GOT3 (cell line): ENCODE data around the gene FKBP1A.

Experiments
- DNase-seq: peaks from one replicate; lab custom pipeline; 2025; ENCODE audit warnings: mixed read lengths; lab: John Stamatoyannopoulos, UW

The FKBP1A gene

DNA sequence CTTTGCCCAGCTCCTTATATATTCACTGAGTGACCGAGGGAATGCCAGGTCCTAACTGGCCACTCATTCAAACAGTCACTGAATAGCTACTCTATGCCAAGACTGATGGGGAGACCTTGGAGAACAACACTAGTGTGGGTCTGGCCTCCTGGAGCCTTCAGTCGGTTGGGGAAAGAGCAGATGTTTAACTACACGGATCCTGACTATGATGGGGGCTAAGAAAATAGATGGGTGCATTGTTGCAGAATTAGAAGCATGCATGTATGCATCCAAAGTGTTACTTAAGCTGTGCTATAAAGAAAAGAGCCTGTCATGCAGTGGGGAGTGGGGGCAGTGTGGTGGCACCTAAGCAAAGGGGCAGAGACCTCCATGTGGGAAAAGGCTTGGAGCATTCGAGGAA lies 6.5 kb downstream of the FKBP1A start:
- DNase-seq, result no peak

GRCh38 chr20:1383623-1384404 lies 9.0 kb downstream of the FKBP1A start:
- DNase-seq, result no peak

GRCh38 chr20:1382670-1383069 lies 10.2 kb downstream of the FKBP1A start:
- no peak for DNase-seq

DNA sequence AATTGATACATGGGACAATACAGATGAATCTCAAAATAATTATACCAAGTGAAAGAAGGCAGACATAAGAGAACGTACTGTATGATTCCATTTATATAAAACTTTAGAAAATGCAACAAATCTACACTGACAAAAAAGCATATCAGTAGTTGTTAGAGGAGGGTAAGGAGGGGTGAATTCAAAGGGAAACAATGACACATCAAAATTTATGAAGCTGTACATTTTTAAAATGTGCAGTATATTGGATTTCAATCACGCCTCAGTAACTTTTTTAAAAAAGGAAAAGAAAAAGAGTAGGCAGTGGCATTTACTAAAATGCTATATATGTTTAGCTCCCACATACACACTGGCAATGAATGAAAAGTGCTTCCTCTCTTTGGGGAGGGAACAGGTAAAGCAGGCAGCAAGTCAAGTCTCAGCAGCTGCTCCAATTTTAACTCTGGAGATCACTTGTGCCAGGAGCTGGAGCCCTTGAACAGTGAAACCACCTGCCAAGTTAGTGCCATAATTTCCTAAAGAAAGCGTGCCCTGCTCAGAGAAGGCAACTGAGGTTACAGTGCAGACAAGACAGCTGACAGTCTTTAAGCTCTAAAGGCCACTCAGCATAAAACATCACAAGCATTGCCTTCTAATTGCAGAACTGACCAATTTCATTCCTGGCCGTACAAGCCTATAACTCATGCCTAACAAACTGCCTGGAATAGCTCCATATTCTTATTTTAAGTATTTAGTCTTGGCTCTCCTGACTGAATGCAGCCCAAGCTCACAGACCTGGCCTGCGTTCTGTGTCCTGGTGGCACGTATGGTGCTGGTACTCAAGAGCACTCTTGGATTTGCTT lies 10.9 kb downstream of the FKBP1A start:
- DNase-seq, result no peak

DNA sequence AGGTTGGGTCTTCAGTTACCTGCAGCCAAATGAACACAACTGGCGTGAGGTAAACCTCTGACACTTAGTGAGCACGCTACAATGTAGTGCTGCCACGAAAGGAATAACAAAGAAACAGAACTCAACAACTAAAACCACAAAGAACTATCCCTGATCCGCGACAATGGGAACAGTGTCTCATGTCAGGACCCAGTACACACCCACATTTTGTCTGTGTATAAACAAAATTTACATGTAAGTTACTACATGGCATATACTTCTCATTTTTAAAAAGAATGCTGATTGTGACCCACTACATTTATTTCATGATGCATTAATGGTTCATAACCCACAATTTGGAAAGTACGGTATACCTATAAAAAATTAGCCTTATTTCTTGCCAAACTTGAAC lies 14.1 kb downstream of the FKBP1A start:
- no peak for DNase-seq

DNA sequence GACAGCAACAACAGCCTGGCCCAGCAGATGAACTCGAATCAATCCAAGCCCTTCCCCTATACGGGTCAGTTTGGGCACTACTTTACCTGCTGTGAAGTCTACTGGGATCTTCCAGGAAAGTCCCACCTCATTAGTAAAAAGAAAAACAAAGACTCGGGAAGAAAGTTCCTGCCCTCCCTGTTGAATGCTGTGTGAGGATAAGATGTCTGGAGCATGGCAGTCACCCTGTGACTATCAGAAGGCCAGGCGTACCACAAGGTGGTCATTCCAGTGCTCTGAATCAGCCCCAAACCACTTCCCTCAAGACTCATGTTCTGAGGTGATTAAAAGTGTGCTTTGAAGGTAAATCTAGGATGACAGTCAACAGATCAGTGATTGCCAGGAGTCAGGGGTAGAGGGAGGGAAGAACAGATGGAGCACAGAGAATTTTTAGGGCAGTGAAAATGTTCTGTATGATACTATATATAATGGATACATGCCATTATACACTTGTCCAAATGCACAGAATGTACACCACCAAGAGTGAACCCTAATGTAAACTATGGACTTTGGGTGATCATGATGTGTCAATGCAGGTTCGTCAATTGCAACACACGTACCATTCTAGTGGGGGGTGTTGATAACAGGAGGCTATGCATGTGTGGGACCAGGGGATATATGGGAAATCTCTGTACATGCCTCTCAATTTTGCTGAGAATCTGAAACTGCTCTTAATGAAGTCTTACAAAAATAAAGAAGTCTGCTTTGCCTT lies 14.7 kb downstream of the FKBP1A start:
- DNase-seq, result no peak

- no peak for DNase-seq
Observed at GRCh38 chr20:1377341-1377871, 15.4 kb downstream of the FKBP1A start.

GRCh38 chr20:1376408-1377270 lies 16.2 kb downstream of the FKBP1A start:
- DNase-seq, result no peak

DNA sequence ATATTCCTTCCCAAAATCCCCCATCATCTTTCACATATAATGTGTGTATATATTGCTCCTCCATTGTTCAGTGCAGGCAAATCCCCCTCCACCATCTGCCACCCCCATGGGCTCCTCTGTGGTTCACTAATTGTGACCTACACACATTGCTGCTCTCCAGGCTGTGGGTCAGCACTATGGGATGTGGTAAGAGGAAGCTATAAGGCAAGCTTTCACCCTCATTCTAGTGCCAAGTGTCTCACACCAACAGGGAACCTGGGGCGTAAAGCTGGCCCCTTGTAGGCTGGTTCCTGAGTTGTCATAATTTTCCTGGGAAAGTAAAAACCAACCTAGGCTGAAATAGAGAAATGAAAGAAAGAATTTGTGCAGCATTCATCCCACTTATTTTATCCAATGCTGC lies 16.8 kb downstream of the FKBP1A start:
- DNase-seq, result no peak

DNA sequence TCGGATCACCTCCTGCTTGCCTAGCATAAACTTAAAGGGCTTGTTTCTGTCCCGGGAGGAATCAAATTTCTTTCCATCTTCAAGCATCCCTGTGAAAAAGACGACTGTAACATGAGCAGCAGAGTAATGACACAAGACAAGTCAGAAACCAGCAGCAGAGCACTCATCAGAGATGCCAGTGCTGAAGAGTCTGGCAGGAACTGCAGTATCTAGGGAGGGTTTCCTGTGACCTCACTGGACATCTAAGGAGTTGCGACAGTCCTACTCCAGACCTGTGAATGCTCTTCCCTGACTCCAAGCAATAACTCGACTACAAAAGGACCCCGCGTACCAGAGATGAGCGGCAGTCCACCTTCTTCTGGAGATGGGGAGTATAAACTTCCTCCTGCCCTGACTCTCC lies 17.3 kb downstream of the FKBP1A start:
- DNase-seq, result no peak

DNA sequence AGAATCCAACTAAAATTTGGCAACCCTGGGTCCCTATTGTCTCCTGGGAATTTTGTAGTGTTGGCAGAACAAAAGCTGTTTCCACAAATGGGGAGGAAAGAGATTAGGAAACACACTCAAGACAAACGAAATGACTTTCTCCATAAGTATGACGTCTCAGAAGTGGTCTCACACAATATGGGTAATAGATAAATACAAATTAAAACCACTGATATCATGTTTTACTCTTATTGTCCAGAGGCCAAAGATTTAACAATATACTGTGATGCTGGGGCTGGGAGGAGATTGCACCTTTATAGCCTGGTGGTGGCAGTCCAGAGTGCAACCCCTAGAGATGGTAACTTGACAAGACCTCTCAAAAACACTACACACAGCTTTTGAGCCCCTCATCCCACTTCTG lies 18.6 kb downstream of the FKBP1A start:
- no peak for DNase-seq

DNA sequence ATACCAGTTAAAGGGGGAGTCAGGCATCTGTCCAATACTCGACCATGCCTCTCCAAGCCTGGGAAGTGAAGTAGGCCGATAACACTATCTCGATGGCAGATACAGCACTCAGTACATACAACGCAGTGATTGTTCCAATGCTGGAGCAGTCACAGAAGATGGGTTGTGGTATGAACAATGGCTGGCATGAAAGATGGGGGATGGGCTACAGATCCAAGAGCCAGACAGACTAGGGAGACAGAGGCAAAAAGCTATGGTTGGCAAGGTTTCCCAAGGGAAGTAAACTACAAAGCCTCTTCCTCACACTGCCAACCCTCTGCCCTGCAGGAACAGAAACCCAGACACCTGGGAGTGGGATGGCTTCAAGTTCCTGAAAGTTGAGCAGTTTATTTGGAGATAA lies 19.2 kb downstream of the FKBP1A start:
- no peak for DNase-seq

DNA sequence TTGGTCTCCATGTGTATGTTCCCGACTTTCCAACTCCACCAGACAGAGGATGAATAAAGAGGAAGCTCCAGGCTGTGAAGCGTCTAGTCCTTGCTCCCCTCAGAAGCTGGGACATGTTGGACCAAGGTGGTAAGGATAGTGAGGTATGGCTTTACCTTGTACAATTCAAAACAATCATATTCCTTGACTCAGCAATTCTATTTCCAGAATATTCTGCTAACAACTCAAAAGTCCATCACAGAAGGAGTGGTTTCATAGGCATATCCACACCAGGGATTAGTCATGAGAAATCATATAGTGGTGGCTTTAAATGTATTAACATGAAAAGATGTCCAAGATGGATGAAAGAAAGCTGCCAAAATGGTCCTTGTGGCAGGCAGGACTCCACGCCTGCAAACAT lies 19.8 kb downstream of the FKBP1A start:
- DNase-seq, result no peak

DNA sequence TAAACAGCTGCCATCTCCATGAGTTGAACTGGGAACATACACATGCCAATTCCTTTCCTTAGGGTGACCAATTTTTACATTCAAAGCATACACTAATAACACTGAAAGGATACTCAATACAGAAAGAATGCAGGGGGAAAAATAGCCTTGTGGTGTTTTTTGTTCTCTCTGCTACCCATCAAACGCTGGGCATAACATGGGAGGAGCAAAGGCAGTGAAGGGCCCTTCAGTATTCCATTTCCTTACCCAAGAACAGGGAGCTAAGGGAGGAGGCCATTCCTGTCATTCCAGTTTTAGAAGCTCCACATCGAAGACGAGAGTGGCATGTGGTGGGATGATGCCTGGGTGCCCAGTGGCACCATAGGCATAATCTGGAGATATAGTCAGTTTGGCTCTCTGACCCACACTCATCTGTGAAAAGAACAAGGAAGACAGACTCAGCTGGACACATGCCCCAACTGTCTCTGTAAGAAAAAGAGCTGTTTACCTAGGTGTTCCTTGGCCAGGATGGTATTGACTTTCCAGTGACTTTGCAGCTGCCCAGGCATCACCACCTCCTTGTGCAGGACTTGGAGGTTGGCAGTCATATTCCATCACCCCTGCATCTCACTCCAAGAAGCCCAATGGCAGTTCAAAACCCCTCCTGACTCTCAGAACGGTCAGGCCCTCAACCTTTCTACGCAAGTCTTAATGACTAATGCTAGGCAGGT lies 20.9 kb downstream of the FKBP1A start:
- no peak for DNase-seq

GRCh38 chr20:1371202-1371782 lies 21.6 kb downstream of the FKBP1A start:
- DNase-seq, result no peak

- DNase-seq, result no peak
Observed at GRCh38 chr20:1370548-1371110, 22.2 kb downstream of the FKBP1A start.

DNA sequence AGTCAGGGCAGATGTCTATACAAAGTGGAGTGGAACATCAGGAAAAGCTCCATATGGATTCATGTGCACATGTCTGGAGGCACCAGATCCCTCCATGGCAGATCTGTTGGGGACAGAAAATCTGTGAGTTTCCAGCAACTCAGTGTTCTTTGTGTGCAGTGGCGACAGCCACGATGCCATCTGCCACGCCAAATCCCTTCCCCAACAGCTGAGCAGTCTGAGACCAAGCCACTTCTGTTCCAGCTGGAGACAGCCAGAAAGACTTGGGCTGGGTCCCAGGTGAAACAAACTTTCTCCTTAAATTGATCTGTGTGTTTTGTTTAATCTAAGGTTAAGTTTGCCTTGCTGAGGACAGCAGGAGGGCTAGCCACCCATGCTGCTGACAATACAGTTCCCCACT lies 22.9 kb downstream of the FKBP1A start:
- no peak for DNase-seq

- no peak for DNase-seq
Observed at GRCh38 chr20:1368448-1369199, 24.2 kb downstream of the FKBP1A start.

- DNase-seq, result no peak
Observed at GRCh38 chr20:1367479-1367878, 25.4 kb downstream of the FKBP1A start.
